ENCODE data around the gene LRRC14B.
"Not testable (repeated sequence)": the region's sequence is repeated elsewhere in the genome, so short reads cannot be mapped to it uniquely, and the experiment has no call there.

LRRC14B gene

DNA sequence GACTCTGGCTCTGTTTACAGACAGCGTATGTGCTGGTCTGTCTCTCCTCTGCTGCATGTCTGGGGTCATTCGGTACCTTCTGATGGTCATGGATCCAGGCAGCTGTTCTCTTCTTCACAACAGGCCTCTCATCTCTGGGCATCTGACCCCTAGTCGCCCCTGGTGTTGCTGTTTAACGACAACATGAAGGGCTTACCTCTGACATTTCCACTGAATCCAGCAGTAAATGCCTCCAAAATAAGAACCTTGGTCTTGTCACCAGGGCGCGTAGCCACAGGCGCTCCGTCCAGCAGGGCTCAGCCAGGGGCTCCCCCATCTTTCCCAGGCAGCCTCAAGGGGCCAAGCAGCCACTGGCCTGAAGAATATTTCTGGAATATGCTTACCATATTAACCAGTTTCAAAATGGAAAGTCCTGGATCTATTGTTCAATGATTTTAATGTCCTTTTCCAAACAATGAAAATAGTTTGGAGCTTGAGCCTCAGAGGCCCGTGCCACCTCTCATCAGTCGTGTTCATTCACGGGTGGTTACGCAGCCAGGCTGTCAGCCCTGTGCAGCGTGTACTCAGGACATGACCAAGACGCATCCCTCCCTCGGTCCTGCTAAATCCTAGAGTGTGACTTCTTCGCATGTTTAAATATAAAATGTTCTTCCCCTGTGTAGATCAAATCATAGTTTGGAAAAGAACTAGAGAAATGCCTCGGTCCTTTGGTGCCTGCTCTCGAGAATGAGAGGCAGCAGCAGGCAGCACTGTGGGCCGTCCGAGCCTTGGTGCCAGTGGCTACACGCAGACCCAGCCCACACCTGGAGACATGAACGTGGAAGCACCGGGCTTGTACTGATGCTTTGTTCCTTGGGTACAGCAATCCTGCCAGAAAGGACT, 30.1 kb upstream of the LRRC14B start:
- DNase-seq: no peak

DNA sequence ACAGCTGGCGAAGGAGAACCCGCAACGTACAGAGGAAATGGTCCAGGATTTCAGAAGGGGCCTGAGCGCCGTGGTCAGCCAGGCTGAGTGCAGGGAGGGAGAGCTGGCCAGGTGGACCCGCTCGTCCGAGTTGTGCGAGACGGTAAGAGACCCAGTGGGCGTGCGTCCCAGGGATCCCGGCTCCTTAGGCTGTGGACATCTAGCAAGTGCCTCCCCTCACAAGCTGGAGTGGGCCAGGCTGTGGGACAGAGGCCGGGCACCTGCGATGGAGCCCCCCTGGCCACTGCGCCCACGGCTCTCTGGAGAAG, 29.5 kb upstream of the LRRC14B start:
- no peak for DNase-seq

DNA sequence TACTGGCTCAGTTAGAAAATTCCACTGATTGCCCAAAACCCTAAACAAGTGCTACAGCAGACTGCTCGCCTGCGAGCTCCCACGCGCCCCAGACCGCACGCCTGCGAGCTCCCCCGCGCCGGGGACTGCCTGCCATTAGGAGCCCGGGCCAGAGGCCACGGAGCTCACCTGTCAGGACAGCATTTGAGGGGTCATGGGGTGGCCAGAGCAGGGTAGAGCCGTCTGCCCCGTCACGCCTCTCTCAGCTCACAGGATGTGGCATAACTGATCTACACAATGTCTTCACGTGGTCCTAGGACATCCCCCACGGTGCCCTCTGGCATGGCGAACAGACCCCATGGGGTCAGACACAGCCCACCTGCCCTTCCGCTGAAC, 29.1 kb upstream of the LRRC14B start:
- no peak for DNase-seq

DNA sequence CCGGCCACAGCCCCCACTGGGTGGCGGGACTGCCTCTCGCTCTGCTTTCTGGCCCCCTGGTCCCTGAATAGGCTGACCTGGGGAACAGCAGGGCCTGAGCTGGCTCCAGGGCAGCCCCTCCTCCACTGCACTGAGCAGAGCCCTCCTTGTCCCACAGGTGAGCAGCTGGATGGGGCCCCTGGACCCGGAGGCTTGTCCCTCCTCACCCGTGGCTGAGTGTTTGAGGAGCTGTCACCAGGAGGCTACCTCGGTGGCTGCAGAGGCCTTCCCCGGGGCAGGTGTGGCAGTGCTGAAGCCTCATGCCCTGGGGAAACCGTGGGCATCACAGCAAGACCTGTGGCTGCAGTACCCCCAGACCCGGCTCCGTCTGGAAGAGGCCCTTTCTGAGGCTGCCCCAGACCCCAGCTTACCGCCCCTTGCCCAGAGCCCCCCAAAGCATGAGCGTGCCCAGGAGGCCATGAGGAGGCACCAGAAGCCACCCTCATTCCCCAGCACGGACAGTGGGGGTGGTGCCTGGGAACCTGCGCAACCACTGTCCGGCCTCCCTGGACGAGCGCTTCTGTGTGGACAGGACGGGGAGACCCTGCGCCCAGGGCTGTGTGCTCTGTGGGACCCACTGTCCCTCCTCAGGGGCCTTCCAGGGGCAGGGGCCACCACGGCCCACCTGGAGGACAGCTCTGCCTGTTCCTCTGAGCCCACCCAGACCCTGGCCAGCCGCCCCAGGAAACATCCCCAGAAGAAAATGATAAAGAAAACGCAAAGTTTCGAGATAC, 28.5 kb upstream of the LRRC14B start:
- no peak for DNase-seq

DNA sequence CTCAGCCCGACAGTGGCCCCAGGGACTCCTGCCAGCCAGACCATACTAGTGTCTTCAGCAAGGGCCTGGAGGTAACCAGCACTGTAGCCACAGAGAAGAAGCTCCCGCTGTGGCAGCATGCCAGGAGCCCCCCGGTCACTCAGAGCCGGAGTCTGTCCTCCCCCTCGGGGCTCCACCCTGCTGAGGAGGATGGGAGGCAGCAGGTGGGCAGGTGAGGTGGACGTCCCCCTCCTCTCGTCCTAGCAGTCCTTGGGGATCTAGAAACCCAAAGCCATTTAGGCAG, 28.0 kb upstream of the LRRC14B start:
- DNase-seq: no peak

GRCh38 chr5:163841-164240, 27.5 kb upstream of the LRRC14B start:
- no peak for DNase-seq

- DNase-seq: no peak
These were observed 27.1 kb upstream of the LRRC14B start for GRCh38 chr5:164244-164643.

DNA sequence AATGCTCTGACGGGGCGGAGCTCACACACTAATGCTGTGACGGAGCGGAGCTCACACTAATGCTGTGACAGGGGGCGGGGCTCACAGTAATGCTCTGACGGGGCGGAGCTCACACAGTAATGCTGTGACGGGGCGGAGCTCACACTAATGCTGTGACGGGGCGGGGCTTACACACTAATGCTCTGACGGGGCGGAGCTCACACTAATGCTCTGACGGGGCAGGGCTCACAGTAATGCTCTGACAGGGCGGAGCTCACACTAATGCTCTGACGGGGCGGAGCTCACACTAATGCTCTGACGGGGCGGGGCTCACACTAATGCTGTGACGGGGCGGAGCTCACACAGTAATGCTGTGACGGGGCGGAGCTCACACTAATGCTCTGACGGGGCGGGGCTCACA, 26.5 kb upstream of the LRRC14B start:
- DNase-seq: not testable (repeated sequence)

GRCh38 chr5:166441-167372, 24.6 kb upstream of the LRRC14B start:
- DNase-seq: no peak

GRCh38 chr5:167511-167910, 23.8 kb upstream of the LRRC14B start:
- no peak for DNase-seq

GRCh38 chr5:167982-168660, 23.2 kb upstream of the LRRC14B start:
- no peak for DNase-seq

DNA sequence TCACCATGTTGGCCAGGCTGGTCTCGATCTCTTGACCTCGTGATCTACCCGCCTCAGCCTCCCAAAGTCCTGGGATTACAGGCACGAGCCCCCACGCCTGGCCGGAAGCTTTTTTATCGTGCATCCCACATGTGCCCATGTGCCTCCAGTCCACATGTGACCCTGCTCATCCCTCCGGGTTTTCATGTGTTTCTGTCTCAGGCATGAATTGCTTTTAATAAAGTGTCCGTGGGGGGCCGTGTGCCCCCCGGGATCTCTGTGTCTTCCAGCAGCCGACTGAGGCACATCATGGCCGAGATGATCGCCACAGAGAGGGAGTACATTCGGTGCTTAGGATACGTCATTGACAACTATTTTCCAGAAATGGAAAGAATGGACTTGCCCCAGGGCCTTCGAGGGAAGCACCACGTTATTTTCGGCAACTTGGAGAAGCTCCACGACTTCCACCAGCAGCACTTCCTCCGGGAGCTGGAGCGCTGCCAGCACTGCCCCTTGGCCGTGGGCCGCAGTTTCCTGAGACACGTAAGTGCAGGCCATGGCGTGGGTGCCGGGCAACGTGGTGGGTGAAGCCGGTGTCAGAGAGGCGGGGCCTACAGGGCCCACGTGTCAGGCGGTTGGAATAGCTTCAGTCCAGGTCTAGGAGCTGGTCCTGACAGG, 22.1 kb upstream of the LRRC14B start:
- DNase-seq: no peak

DNA sequence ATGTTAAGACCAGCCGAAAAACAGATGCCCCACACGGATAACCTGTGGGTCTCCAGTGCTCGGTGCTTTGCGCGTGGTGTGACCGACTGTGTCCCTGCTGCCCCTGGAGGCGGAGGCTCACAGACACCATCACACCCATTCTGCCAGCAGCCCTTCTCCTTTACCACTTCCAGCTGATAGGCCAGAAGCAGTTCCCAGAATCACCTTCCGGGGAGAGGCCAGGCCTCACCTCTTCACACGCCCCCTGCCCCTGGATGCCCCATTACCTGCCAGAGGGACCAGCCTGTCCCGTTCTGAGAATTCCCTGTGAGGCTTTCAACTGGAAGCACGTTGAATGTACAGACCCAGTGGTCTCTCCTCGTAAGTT, 21.6 kb upstream of the LRRC14B start:
- no peak for DNase-seq

DNA sequence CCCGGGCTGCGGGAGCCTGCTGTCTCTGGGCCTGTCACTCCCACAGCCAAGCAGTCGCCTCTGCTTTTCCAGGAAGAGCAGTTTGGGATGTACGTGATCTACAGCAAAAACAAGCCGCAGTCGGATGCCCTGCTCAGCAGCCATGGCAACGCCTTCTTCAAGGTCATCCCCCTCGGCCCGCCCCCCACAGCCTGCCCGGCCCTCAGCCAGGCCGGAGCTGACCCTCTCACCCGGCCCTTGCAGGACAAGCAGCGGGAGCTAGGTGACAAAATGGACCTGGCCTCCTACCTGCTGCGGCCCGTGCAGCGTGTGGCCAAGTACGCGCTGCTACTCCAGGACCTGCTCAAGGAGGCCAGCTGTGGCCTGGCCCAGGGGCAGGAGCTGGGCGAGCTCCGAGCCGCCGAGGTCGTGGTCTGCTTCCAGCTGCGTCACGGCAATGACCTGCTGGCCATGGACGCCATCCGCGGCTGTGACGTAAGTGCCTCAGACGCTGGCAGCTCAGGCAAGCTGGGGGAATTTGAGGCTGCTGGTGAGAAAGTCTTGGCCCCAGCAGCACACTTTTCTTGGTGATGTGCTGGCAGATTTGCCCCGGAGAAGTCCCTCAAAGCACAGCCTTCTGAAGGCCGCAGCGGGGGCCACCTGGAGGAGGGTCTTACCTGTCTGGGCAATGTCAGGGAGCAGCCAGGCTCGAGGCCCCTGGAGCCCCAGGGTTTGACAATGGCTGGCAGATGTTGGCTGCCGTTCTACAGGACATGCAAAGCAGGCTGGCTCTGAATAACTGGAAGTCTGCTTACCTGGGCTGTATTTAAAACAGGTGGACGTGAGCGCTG, 20.1 kb upstream of the LRRC14B start:
- DNase-seq: no peak

DNA sequence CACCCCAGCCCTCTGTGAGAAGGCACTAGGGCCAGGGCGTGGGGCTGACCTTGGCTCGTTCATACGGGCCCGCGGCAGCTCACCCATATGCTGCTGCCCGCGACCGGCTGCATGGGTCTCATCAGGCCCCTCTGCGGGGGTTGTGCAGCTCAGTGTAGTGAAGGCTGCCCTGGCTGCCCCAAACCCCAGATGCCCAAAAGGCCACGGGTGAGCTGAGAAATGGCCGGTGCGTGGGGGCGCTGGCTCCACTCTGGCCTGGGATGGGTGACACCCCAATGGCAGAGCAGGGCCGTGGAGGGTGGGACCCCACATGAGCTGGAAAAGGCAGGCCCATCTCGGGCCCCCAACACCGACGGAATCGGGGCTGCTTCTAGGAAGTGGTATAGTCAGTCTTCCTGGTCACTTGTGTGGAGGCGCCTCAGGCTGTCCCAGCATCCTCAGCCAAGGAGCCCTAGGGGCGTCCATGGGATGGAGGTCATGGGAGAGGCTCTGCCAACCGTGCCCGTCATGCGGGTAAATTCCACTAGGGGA, 19.4 kb upstream of the LRRC14B start:
- no peak for DNase-seq

DNA sequence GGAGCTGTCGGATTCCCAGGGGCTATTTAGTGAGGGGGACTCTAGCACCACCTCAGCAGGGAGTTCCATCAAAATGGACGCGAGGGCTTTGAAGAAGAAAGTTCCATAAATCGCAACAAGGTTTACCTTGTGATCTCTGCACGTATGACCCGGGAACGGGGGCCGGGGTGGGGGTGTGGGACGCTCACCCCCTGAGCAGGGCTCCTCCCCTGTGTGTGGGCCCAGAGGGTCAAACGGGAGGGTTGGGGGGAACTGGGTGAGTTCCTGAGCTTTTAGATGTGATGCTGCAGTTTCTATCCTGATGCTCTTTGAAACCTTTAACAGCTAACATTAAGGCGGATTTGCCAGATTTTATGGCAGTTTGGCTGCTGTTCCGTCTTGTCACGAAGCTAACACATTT, 18.9 kb upstream of the LRRC14B start:
- DNase-seq: no peak

DNA sequence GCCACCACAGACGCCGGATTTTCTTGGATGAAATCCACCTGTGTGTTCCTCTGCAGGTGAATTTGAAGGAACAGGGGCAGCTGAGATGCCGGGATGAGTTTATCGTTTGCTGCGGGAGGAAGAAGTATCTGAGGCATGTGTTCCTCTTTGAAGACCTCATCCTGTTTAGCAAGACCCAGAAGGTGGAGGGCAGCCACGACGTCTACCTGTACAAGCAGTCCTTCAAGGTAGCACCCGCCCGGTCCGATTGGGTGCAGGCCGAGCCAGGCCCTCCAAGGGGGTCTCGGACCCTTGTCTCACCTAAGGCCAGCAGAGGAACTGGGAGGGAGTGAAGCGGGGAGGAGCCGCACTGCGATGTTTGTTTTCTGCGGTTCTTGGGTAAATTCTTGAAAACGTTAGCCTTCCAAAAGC, 18.4 kb upstream of the LRRC14B start:
- DNase-seq: no peak

DNA sequence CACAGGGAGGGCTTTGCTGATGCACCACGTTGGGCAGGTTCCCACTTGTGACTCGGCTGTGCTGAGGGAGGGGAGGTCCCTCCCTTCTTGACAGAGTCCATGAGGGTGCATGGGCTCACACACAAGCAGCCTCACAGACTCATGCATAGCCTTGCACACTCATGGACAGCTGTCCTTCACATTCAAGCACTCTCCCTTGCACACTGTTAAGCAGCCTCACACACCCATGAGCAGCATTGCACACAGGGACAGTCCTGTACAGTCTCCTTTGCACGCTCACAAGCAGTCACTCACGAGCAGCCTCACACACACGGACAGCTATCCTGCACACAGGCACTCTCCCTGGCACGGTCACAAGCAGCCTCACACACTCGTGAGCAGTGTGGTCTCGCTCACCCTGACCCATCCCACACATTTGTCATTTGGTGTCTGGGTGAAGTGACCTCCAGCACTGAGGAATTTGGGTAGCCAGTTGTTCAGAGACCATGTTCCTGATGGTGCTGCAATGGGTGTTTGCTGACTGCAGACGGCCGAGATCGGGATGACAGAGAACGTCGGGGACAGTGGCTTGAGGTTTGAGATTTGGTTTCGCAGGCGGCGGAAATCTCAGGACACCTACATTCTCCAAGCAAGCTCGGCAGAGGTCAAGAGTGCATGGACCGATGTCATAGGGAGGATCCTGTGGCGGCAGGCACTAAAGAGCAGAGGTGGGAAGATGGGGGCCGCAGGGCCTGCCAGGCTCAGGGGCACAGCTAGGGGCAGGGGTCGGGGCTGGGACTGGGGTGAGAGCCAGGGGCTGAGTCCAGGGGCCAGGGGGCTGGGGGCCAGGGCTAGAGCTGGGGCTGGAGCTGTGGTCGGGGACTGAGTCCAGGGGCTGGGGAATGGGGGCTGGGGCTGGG, 17.7 kb upstream of the LRRC14B start:
- DNase-seq: no peak

- DNase-seq: no peak
These were observed 17.0 kb upstream of the LRRC14B start for GRCh38 chr5:174291-174600.

GRCh38 chr5:174876-175465, 16.3 kb upstream of the LRRC14B start:
- DNase-seq: no peak

Data from DMS53 (cell line).